NCI-H1694 (cell line): ENCODE data around the gene CLDN14.
"Not testable (repeated sequence)": the region's sequence is repeated elsewhere in the genome, so short reads cannot be mapped to it uniquely, and the experiment has no call there.

Experiments used
- DNase-seq: peaks from one replicate; lab custom pipeline; 2025; lab: John Stamatoyannopoulos, UW

The CLDN14 gene

DNA sequence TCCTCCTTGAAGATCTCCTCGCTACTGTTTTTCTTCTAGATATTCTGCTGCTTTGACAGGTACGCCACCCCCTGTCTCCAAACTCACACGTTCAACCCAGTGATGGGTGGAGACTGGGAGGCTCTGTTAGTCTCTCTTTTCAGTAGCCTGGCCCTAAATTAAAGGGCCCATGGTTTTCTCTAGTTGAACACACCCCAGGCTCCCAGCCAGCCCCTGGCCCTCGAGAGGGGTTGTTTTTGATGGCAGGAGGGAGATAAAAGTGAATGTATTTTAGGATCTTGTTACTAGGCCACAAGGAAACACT, 21.6 kb upstream of the CLDN14 start:
- DNase-seq, result no peak

DNA sequence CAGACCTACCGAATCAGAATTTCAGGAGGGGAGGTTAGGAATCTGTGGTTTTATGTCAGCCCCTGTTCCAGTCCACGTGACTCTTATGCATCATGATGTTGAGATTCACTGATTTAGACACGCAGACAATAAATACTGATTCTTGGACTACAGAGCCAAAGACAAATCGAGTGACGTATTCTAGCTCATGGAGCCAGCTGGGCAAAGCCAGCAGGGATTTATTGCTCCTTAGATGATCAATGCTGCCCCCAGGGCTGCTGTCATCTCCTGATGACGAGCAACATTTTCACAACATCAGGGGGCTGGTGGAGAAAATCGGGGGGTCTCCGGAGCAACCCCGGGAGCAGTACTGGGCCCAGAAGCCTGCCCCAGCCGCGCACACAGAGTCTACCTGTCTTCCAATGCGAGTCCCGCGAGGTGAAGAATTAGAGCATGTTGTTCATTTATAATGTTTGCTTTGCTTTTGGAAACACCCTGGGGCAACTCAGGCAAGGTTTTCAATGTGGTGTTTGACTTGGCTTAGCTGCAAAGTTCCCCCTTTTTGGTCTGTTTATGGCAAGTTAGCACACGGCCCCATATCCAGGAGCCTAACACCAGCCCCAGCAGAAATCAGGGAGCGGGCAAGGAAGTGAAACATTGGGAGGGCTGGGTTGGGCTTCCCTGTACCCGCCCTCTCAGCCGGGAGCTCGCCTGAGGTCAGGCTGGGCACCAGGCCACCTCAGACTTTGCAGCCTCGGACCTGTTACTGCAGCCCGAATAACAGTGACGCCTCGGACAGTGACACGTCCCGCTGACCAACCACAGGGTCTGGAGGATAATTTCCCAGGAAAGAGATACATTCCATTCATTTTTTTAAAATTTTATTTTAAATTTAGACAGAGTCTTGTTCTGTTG, 19.9 kb upstream of the CLDN14 start:
- no peak for DNase-seq

DNA sequence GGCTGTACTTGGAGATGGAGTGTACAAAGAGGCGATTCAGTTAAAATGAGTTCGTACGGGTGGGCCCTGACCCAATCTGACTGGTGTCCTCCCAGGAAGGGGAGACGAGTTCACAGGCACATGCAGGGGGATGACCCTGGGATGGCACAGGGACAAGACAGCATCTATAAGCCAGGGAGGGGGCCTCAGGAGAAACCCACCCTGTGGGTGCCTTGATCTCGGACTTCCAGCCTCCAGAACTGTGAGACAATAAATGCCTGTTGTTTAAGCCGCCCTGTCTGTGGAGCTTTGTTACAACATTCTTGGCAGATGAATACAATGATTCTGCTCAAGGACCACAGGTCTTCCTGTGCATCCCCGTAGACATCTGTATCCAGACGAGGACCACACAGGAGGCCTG, 14.6 kb upstream of the CLDN14 start:
- DNase-seq, result no peak

DNA sequence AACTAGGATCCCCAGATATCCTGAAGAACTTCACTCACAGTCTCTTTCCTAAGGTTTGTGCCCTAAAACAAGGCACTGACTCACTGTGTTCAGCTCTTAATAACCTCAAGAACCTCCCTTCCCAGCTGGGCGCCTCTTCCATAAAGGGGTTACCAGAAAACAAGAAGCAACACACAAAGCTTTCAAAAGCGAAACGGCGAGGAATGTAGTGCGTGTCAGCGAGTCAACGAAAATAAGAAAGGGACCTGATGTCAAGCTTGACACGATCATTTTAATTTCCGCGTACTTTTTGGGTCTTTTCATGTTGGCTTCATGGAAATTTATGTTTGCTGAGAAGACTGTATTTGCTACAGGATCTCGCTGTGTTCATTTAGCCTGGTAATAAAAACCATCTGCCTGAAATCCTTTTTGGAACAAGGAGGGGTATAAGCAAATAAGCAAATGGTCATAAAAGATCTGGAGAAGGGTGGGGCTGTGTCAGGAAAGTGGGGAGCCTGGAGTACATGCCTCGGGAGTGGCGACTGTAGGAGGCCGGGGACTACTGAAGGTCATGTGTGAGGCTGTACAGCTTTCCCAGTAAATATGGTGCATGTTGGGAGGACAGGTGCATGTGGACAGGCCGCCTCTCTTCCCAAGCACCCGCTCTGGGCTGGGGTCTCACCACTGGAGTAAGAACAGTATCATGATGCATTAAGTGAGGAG, 11.4 kb upstream of the CLDN14 start:
- DNase-seq, result no peak

DNA sequence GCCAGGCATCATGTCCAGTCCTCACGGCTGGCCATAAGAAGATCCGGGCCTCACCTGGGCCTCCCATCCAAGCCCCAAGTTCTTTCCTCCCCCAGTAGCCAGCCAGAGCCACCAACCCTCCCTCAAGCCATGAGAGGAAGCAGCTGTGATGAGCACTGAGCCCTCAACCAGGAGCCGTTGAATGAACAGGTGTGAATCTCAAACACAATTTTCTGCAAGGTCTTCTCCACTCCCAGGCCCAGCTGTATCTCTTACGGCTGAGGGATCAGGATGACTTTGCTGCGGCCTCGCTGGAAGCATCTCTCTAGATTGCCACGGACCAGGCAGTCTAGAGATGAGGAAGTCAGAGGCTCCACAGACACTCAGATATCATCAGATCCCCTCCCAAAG, 9.8 kb upstream of the CLDN14 start:
- no peak for DNase-seq

DNA sequence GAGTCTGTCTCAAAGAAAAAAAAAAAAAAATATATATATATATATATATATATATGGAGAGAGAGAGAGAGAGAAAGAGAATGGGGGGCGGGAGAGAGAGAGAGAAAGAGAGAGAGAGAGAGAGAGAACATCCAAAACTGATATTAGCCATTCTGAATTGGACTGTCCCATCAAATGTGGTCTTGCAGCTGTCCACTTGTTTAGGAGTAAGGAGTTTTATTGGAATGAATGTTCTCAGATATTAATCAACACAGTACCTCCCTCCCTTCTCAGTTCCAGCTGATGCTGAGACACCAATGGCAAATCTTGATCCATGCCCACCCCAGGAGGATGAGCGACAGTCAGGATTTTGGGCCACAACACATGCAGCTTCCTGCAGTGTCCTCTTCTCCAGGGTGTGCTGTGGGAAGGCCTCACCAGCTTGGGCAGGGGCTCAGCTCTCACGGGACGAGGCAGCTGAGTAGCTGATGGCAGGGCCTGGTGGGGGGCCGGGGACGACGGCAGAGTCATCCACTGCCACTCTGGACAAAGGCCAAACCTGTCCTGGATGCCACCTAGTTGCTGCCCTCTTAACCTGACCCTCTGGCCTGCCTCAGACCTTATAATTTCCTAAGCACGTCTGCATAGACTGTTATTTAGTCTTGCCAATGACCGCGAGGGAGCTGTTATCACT, 9.3 kb upstream of the CLDN14 start:
- DNase-seq, result no peak

DNA sequence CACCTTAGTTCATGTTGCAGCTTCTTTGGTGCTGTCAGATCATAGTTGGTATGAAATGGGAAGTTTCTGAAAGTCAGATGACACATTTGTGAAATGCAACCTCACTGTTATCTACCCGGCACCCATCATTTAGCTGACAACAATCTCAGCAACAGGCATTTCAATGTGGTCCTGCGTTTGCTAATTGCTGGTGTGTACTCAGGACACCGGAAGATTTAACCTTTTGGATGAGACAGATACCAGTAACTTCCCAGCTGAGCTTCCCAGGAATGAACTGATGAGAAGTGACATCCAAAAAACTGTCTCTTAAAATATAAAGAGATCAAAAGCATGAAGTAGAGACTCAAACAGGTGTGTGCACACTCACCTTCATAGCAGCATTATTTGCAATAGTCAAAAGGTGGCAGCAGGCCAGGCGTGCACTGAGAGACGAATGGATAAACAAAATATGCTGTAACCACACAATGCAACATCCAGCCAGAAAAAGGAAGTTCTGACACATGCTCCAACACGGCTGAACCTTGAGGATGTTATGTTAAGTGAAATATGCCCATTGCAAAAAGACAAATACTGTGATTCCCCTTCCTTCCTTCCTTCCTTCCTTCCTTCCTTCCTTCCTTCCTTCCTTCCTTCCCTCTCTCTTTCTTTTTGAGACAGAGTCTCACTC, 7.9 kb upstream of the CLDN14 start:
- no peak for DNase-seq

DNA sequence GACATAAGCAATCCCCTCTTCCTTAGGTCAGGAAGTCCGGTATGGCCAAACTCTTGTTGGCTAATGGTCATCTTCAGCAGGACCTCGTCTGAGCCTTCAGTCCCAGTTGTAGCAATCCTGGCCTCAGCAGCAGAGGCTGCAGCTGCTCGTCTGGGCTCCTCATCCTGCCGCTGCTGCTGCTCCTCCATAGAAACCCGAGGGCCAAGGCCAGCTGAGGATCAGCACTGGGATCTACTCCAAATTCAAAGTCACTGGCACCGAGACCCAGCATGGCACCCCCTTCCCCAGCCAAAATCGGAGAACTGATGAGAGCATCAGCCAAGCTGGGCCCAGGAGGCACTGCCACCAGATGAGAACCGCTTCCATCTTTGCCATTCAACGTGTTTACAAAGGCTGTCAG, 6.3 kb upstream of the CLDN14 start:
- no peak for DNase-seq

DNA sequence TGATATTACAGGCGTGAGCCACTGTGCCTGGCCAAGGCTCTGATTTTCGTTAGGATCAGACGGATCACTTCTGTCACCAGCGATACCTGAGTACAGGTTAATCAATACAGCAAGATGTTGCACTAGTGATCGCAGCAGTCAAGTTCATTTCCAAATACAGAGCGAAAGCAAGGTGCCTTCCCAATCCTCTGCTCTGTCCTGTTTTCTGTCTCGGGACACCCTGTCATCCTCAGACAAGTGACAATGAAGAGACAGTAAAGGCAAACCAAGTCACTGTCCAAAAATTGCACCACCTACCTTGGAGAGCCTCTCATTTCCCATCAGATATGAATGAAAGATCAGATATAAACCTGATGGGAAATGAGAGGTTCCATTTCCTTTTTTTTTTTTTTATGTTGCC, 5.6 kb upstream of the CLDN14 start:
- no peak for DNase-seq

DNA sequence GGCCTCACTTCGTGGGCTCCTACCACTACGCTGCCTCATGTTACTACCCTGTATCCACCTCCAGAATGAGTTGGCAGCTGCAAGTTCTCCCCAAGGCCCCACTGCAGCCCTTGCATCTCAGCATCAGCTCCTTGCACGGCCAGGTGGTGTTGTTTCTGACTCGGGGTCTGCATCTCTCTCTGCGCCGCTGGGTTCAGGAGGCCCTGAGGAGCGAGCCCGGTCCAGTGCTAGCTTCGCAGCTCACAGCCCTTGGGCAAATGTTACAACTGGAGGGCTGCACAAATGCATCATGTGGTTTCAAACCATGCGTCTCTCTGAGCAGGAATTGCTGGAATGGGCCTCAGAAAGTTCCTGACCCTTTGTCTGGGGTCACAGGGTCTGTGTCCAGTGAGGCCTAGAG, 3.2 kb upstream of the CLDN14 start:
- DNase-seq, result no peak

DNA sequence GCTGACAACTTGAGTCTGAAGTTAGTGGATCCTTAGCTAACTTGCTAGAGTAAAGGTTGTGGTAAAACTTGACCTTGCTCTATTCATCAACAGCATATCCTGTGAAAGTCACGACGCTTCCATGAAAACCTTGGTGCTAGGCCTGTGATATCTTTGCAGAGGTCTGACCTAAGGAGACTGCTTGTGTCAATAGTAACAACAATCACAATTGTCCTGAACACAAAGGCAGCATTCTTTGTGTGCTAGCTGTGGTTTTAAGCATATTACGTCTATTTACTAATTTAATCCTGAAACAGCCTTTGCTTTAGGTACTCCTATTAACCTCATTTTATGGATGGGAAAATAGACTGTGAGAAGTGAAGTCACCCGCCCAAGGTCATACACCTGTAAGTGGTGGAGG, 2.8 kb upstream of the CLDN14 start:
- no peak for DNase-seq

DNA sequence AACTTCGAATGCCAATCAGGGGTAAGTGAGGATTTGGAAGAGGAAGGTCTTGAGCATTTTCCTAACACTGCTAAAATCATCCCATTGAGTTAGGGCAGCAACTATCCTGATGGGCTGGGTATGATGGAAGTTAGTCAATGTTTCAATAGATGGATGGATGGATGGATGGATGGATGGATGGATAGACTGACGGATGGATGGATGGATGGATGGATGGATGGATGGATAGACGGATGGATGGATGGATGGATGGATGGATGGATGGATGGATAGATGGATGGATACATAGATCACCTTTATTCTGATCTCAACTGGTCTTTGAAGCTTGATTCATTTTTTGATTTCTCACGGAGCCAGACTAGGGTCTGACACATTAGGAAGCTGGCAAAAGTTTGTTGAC, 2.3 kb upstream of the CLDN14 start:
- DNase-seq, result no peak

DNA sequence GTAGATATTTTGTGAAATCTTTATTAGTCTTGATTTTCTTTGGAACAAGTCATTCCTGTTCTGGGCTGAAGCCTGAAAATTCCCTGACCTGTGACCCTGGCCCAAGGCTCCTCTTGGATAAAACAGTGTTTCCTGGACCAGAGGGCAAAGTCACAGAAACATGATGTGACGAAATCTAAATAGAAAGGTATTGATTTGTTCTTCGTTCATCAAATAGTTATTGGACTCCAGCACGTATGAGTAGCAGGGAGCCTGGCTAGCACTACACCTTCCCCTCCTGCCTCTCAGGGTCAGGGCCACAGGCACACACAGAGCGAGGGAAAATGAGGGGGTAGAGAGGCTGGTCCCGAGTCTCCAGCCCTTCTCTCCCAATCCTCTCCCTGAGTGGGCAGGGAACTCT, 1.7 kb upstream of the CLDN14 start:
- DNase-seq, result no peak

DNA sequence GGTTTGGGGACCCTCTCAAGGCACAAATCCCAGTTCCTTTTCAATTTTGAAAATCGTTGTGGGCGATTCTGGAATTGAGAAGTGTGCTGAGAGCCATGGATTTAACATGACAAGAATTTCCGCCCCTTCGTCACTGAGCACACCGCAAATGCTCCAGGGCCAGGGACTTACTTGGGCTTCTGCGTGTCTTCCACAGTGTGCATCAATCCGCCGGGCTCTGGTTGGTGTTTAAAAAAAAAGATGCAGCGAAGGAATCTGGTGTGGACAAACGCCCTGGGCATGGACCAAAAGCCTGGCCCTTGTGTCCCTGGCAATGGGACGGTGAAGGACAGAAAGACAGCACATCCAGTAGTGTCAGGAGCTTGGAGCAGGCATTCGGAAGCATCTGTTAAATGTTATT, 696 bp upstream of the CLDN14 start:
- no peak for DNase-seq

DNA sequence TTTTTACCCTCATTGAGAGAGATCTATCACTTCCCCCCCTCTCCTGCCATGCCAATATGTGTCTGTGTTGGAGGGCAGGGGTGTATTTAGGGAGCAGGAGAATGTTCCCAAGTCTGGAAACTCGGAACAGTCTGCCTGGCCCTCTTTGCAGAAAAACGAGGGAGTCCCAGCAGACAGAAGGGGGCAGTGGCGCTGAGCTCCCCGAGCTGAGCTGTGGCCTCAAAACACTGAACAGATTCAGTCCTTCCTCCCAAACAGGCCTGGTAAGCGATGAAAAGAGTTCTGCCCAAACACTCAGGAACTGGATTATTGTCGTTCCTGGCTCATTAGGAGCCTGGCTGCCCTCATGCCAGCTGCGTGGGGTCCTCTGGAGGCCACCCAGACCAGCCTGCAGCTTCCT, 981 bp downstream of the CLDN14 start:
- DNase-seq, result no peak

DNA sequence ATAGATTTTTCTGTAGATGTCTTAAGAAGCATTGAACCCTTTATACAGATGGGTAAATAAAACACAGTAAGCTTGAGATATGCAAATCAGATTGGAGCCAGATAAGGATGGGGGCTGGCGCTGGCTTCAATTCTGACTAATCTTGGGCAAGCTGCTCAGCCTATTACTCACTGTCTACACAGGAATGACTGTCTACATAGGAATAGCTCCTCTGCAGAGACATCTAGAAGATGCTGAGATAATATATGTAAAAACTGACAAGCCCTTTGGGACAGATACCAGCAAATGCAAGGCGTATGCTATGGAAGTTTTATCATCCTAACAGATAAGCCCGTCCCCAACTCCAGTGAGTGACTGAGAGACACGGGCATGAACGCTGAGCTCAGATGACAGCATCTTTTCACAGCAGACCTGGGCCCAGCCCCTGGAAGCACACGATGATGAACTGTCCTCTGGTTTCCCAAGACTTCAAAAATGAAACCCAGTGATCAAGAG, 1.7 kb downstream of the CLDN14 start:
- no peak for DNase-seq

DNA sequence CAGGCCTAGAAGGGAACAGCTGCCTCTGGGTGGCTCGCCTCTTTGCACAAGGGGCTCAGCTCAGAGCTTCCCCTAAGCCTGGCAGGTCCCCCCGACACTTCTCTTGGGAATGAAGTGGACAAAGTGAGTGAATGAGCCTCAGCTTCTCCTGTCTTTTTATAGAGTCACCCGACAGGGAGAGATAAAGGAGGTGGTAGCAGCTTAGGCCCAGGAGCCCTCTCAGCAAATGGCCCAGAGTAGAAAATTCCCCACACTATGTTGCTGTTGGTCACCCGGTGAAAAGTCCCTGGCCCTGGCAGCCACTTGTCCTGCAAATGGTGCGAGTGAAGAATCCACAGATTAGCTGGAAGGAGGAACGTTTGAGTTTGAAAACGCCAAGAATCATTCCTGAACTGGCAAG, 2.4 kb downstream of the CLDN14 start:
- DNase-seq, result no peak

DNA sequence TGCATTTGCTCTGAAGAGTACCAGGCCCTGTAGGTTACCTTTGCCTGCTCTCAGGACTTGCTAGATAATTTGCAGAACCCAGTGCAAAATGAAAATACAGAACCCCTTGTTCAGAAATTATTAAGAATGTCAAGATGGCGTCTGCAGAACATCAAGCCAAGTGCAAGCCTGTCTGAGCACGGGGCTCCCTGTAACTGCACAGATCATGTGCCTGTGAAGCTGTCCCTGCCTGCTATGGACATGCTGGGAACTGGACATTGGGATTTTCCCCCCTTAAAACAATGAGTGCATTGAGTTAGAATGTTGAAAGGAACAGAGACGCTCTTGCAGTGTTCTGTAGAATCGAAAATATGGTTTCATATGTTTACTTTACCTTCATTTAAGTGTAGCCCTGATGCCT, 2.9 kb downstream of the CLDN14 start:
- DNase-seq, result no peak

DNA sequence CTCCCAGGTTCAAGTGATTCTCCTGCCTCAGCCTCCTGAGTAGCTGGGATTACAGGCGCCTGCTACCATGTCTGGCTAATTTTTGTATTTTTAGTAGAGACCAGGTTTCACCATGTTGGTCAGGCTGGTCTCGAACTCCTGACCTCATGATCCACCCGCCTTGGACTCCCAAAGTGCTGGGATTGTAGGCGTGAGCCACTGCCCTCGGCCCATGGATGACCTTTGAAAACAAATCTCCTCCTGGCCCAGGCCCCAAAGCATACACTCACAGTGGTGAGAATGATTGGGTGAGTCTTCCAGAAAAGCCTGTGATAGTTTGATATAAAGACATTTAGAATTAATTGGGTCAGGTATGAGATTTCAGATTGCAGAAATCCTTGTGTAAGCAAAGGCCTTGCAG, 3.4 kb downstream of the CLDN14 start:
- DNase-seq, result not testable (repeated sequence)

DNA sequence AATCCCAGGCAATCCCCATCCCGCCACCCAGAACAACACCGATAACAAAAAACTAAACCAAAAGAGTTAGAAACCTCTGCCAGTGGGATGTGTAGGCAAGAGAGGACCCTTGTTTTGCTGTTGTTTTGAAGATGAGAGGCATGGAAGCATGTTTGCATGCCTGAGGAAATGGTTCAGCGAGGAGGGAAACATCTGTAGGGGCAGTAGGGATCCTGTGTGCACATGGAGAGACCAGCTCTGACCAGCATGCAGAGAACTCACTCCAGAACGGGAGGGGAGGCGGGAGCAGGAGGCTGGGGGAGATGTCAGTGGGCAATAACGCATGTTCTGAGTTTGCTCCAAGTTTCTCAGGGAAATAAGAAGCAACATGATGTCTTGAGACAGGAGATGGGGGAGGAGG, 5.3 kb downstream of the CLDN14 start:
- DNase-seq, result no peak

DNA sequence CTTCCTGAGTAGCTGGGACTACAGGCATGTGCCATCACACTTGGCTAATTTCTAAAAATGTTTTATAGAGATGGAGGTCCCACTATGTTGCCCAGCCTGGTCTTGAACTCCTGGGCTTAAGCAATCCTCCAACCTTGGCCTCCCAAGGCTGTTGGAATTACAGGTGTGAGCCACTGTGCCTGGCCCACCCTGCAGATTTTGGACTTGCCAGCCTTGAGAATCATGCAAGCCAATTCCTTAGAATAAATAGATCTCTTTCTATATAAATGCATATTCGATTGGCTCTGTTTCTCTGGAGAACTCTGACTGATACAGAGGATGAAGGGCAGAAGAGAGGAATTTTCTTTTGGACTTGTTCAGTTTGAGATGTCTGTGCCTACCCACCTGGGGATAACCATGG, 6.7 kb downstream of the CLDN14 start:
- no peak for DNase-seq

DNA sequence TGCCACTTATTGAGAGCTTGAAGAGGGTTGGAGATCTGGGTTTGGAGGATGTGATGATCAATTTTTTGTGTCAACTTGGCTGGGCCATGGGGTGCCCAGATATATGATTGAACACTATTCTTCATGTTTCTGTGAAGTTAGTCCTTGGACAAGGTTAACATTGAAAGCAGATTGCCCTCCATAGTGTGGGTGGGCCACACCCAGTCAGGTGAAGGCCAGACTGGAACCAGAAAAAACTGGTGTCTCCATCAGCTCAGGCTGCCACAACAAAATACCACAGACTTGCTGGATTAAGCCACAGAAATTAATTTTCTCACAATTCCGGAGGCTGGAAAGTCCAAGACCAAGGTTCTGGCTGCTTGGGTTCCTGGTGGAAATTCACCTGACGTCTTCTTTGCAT, 7.5 kb downstream of the CLDN14 start:
- no peak for DNase-seq
